Aorta (tissue), 5 donors: ENCODE measurements around the gene PTH2. TPM values are rescaled to one million over a fixed set of nuclear protein-coding genes. Genes with fewer than 3 reads are reported as not detected.

Source experiments
- ATAC-seq: fragments of 200-7000 bp; cut with Tn5 transposase; one replicate; pipeline ENCODE4 v1.9.1; 2022; ENCODE audit warnings: moderate library complexity; ENCODE audit not compliant: low FRiP score
- DNase-seq, 2 donors: peaks; one replicate each; pipeline ENCODE4 v3.0.0-alpha.2; 2020
- H3K27ac ChIP-seq, 2 donors: one replicate each; pipeline ENCODE4 v1.5.1; 2013; ENCODE audit warnings: low read length in 2 of 2, mild to moderate bottlenecking in 2 of 2, moderate library complexity in 2 of 2, control low read depth in 1 of 2, inconsistent platforms in 1 of 2, low read depth in 1 of 2
- H3K27me3 ChIP-seq, 2 donors: one replicate each; pipeline ENCODE4 v1.6.1; 2013; ENCODE audit warnings: control low read depth in 1 of 2, low read length in 1 of 2, mild to moderate bottlenecking in 1 of 2, moderate library complexity in 1 of 2; ENCODE audit not compliant: insufficient read depth in 2 of 2, control insufficient read depth in 1 of 2
- H3K36me3 ChIP-seq, 2 donors: one replicate each; pipeline ENCODE4 v1.6.1; 2013; ENCODE audit warnings: control low read depth in 1 of 2, low read length in 1 of 2, mild to moderate bottlenecking in 1 of 2; ENCODE audit not compliant: insufficient read depth in 2 of 2, control insufficient read depth in 1 of 2
- H3K4me1 ChIP-seq, 2 donors: one replicate each; pipeline ENCODE4 v1.6.1; 2013; ENCODE audit warnings: low read length in 2 of 2, control low read depth in 1 of 2, mild to moderate bottlenecking in 1 of 2, moderate library complexity in 1 of 2; ENCODE audit not compliant: insufficient read depth in 2 of 2, control insufficient read depth in 1 of 2
- H3K4me3 ChIP-seq, 2 donors: one replicate each; pipeline ENCODE4 v1.5.1; 2013; ENCODE audit warnings: low read length in 2 of 2, control low read depth in 1 of 2, mild to moderate bottlenecking in 1 of 2
- H3K9me3 ChIP-seq: one replicate; pipeline ENCODE4 v1.6.1; 2013; ENCODE audit warnings: mild to moderate bottlenecking, low read length; ENCODE audit not compliant: control insufficient read depth
- WGBS, 2 donors: extraction: QIAGEN DNeasy Blood & Tissue Kit; methylation state at CpG; one replicate each; pipeline ENCODE4 v1.1.7; 2013; 5-methylcytosine and 5-hydroxymethylcytosine counted together
- intact Hi-C, 2 donors: fragments of 100-400 bp; cut with DNase I; formaldehyde crosslinking; loops; one replicate each; pipeline versions ENCODE4 v1.14.2 to v1.15.0; 2022
- polyA plus RNA-seq, 2 donors: library from polyadenylated mRNA; stranded (reverse); fragments of 200-250 nt; gene quantifications; one replicate each; pipeline ENCODE4 v1.2.3, GENCODE V29; 2013
- total RNA-seq, 2 donors: library from RNA; stranded (reverse); fragmentation: NEBNext Ultra II Directional; extraction: Animal tissue kit (Norgen Biotek cat#: 25700); gene quantifications; one replicate each; pipeline ENCODE4 v1.2.1, GENCODE V29; 2021
- donor health status: healthy with polysubstance abuse.
- donor health status: Bipolar disorder and iron deficiency.
- donor health status: DM: no; HTN: no; CAD: no.
- donor health status: DM: no; HTN: no; CAD: no.
- donor health status: DM: yes; HTN: yes; CAD: no.

PTH2 gene
- total and polyA plus RNA-seq, 4 donors = not detected

DNA sequence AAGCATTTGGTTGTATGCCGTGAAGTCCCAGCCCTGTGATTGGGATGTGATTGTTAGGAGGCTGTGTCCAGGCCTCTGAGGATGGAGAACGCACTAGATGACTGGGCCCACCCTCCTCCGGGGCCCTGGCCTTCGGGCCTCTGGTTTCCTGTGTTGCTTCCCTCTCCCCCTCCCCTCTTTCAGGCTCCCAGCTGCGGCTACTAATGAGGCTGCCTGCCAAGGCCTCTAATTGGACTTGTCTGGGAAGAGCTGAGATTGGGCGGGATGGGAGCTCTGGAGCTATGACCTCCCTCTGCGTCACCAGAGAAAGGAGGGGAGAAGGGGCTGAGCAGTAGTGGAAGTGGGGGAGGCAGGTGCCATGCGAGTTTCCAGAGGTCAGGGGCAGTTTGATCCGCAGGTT lies 9.9 kb downstream of the PTH2 start:
- H3K27ac ChIP-seq = no peak overlapping the region
- H3K4me1 ChIP-seq = no peaks in the 10 kb centered on the region
- H3K4me3 ChIP-seq = no peak overlapping the region
- WGBS, 2 donors = 82 to 85% methylated on average over 9 of the region's 9 CpGs
- no peaks in the 10 kb centered on the region for H3K27me3 ChIP-seq
- intact Hi-C loops = no loop called here
- DNase-seq = no peak
- no peaks in the 10 kb centered on the region for H3K9me3 ChIP-seq
- H3K36me3 ChIP-seq = no peaks in the 10 kb centered on the region
- ATAC-seq = no peak

- DNase-seq = no peak
- intact Hi-C loops = no loop called here
- no peak overlapping the region for H3K27ac ChIP-seq
- no peak for ATAC-seq
- no peaks in the 10 kb centered on the region for H3K27me3 ChIP-seq
- H3K4me1 ChIP-seq = no peaks in the 10 kb centered on the region
- H3K4me3 ChIP-seq = no peak overlapping the region
- WGBS, 2 donors = 80 to 84% methylated on average over 3 of the region's 3 CpGs
- H3K9me3 ChIP-seq = no peaks in the 10 kb centered on the region
- H3K36me3 ChIP-seq = no peaks in the 10 kb centered on the region
These were observed 11.4 kb downstream of the PTH2 start for GRCh38 chr19:49411681-49412326.

- H3K9me3 ChIP-seq = no peaks in the 10 kb centered on the region
- no peak for ATAC-seq
- H3K4me3 ChIP-seq = no peak overlapping the region
- H3K4me1 ChIP-seq = no peaks in the 10 kb centered on the region
- intact Hi-C loops = no loop called here
- no peaks in the 10 kb centered on the region for H3K36me3 ChIP-seq
- no peak for DNase-seq
- no peak overlapping the region for H3K27ac ChIP-seq
- H3K27me3 ChIP-seq = no peaks in the 10 kb centered on the region
- WGBS, 2 donors = 79 to 84% methylated on average over 5 of the region's 5 CpGs
These were observed 13.7 kb downstream of the PTH2 start for GRCh38 chr19:49409441-49410029.

- intact Hi-C loops = no loop called here
These were observed 14.3 kb downstream of the PTH2 start for GRCh38 chr19:49408816-49409440.

GRCh38 chr19:49407482-49408015 lies 15.7 kb downstream of the PTH2 start:
- Histone ChIP-seq H3K36me3 (no peaks in the 10 kb centered on the region), H3K27ac (no peak overlapping the region), H3K9me3 (no peaks in the 10 kb centered on the region), H3K27me3 (no peaks in the 10 kb centered on the region), H3K4me3 (no peak overlapping the region), H3K4me1 (no peaks in the 10 kb centered on the region)
- DNase-seq (no peak), ATAC-seq (no peak)
- WGBS, 2 donors = 87 to 89% methylated on average over 14 to 16 of the region's 16 CpGs
- intact Hi-C loops = no loop called here

More at GRCh38 chr19:49408816-49409440, 14.3 kb downstream of the PTH2 start:
- H3K4me1 ChIP-seq = no peaks in the 10 kb centered on the region
- no peaks in the 10 kb centered on the region for H3K36me3 ChIP-seq
- H3K9me3 ChIP-seq = no peaks in the 10 kb centered on the region
- ATAC-seq (peak; percentile 17), DNase-seq (no peak)
- H3K4me3 ChIP-seq = no peak overlapping the region
- H3K27ac ChIP-seq = no peak overlapping the region
- no peaks in the 10 kb centered on the region for H3K27me3 ChIP-seq
- 76 to 82% methylated on average over 8 of the region's 8 CpGs for WGBS, 2 donors

DNA sequence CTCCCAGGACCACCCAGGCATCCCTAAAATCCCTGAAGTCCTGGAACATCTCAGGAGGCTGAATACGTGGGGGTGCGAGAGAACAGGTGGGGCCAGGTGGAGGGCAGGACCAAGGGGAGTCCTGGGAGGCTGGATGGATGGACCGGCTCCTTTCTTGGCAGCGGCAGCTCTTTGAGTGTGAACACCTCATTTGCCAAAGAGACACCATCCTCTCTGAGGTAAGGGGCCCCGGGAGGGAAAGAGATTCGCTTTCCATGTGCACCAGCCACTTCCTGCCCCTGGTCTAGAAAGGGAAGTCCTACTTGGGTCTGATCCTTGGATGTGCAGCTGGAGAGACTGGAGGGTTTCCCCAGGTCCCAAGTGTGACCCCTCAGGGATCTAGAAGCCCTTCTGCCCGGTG lies 16.2 kb downstream of the PTH2 start:
- intact Hi-C loops = no loop called here
- Histone ChIP-seq H3K27ac (no peak overlapping the region), H3K4me1 (no peaks in the 10 kb centered on the region), H3K9me3 (no peaks in the 10 kb centered on the region), H3K4me3 (no peak overlapping the region), H3K27me3 (no peaks in the 10 kb centered on the region), H3K36me3 (no peaks in the 10 kb centered on the region)
- no peak for ATAC-seq
- no peak for DNase-seq
- WGBS, 2 donors = 72 to 83% methylated on average over 7 of the region's 7 CpGs

- H3K36me3 ChIP-seq = no peaks in the 10 kb centered on the region
- 65 to 68% methylated on average over 7 of the region's 7 CpGs for WGBS, 2 donors
- DNase-seq = no peak
- ATAC-seq = no peak
- no peaks in the 10 kb centered on the region for H3K4me1 ChIP-seq
- H3K27ac ChIP-seq = no peak overlapping the region
- no peak overlapping the region for H3K4me3 ChIP-seq
- intact Hi-C loops = no loop called here
- no peaks in the 10 kb centered on the region for H3K27me3 ChIP-seq
- H3K9me3 ChIP-seq = no peaks in the 10 kb centered on the region
These were observed 19.6 kb downstream of the PTH2 start for GRCh38 chr19:49403404-49404187.

- intact Hi-C loops = no loop called here
- H3K27me3 ChIP-seq = no peaks in the 10 kb centered on the region
- 85 to 90% methylated on average over 6 of the region's 6 CpGs for WGBS, 2 donors
These were observed 23.2 kb downstream of the PTH2 start for GRCh38 chr19:49400029-49400428.

More at GRCh38 chr19:49400029-49400428, 23.2 kb downstream of the PTH2 start:
- Histone ChIP-seq H3K4me1 (no peaks in the 10 kb centered on the region), H3K27ac (no peak overlapping the region), H3K9me3 (no peaks in the 10 kb centered on the region), H3K4me3 (no peak overlapping the region), H3K36me3 (no peaks in the 10 kb centered on the region)
- DNase-seq = no peak
- ATAC-seq = no peak
